ENCODE data around the gene DLEC1.

- TF ChIP-seq CTCF (IDR thresholded peaks at IDR 0.05): no peak
- TF ChIP-seq EZH2 (IDR thresholded peaks at IDR 0.05; ENCODE audit: borderline replicate concordance, insufficient read depth, low read depth, low read length, poor library complexity, severe bottlenecking): no peak
Measured at GRCh38 chr3:38151667-38152265, 112.8 kb downstream of the DLEC1 start.

Data from B cell (primary cell).